ENCODE measurements around the gene PHACTR2.

- TF ChIP-seq CTCF (IDR thresholded peaks at IDR 0.05) (no peak), POLR2A (IDR thresholded peaks at IDR 0.05) (no peak), POLR2AphosphoS5 (IDR thresholded peaks at IDR 0.05) (no peak)
Observed at GRCh38 chr6:143828572-143828971, 150.8 kb downstream of the PHACTR2 start.

Data from gastroesophageal sphincter (tissue), 3 donors.